Measurements from ENCODE around the gene IKZF3.

- TF ChIP-seq POLR2A (IDR thresholded peaks at IDR 0.05; ENCODE audit: low read depth, low read length), result peak; percentile 83
- TF ChIP-seq POLR2AphosphoS5 (IDR thresholded peaks at IDR 0.05; ENCODE audit: low read depth, low read length), result peak; percentile 71; the same call in 1 of the 2 replicates
Measured at GRCh38 chr17:39863918-39864746, at the start of gene IKZF3.
